Measurements from ENCODE around the gene MAPK8. TPM values are rescaled to one million over a fixed set of nuclear protein-coding genes. Genes with fewer than 3 reads are reported as not detected.

MAPK8 gene
- total RNA-seq, 4 donors from 2014 or later, result 29.7 to 126 (median 67.8) TPM

DNA sequence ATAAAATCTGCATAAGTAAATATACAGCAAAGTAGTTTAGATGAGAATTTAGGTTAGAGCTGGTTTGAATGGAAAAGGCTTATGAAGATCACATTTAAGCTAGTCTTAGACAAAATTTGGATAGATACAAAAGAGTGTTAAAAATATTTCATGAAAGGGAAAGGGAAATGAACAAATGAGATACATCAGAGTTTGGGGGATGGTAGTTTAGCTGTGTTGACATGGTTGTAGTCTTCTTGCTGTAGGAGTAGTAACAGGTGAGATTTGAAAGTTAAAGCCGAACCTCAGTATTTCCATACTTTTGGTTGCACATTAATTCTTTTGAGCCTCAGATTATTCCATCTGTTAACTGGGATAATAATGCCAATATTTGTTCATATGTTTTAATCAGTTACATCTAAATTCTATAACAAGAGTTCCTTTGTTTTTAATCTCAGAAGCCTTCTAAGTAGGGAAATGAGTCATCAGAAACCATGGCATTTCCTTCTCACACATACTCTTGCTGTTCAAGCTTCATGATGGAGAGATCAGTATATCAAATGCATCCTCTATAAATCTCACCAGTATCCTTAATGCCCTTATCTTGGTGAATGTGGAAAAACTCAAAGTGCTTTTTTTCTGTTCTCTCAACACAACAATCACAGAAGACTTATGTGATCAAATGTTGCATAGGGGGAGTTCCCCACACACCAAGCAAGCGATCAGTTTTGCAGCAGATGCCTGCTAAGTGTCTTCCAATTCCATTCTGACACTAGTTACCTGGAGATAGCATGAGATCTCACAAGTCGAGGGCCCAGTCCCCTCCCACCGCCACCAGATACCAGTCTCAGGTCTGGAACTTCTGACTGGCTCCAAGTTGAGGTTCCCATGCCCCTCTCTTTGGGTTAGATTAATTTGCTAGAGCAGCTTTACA, 84.7 kb downstream of the MAPK8 start:
- H3K27me3 ChIP-seq, result no peaks in the 10 kb centered on the region
- no peak overlapping the region for H3K27ac ChIP-seq
- no peaks in the 10 kb centered on the region for H3K9me3 ChIP-seq
- no peak overlapping the region for H3K4me3 ChIP-seq
- H3K36me3 ChIP-seq, result no peaks in the 10 kb centered on the region
- intact Hi-C loops (cut with DNase I; ENCODE audit: low total_unique reads) (no loop called here), in situ Hi-C loops (cut with MboI; ENCODE audit: low pct_ligation_motif_present in 1 of 4, low pct_unique_long_range_greater_than_20kb in 1 of 4, low sequenced_read_pairs in 3 of 4) (no loop called here)
- 72 to 76% methylated on average over 4 of the region's 4 CpGs for WGBS, 2 donors (ENCODE audit: low coverage in 1 of 2)
- no peak for TF ChIP-seq POLR2AphosphoS5 (IDR thresholded peaks at IDR 0.05)
- no peak for TF ChIP-seq POLR2A (IDR thresholded peaks at IDR 0.05)
- TF ChIP-seq EP300 (IDR thresholded peaks at IDR 0.05; ENCODE audit: low read depth), result no peak
- TF ChIP-seq, protein P1, sequence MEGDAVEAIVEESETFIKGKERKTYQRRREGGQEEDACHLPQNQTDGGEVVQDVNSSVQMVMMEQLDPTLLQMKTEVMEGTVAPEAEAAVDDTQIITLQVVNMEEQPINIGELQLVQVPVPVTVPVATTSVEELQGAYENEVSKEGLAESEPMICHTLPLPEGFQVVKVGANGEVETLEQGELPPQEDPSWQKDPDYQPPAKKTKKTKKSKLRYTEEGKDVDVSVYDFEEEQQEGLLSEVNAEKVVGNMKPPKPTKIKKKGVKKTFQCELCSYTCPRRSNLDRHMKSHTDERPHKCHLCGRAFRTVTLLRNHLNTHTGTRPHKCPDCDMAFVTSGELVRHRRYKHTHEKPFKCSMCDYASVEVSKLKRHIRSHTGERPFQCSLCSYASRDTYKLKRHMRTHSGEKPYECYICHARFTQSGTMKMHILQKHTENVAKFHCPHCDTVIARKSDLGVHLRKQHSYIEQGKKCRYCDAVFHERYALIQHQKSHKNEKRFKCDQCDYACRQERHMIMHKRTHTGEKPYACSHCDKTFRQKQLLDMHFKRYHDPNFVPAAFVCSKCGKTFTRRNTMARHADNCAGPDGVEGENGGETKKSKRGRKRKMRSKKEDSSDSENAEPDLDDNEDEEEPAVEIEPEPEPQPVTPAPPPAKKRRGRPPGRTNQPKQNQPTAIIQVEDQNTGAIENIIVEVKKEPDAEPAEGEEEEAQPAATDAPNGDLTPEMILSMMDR (IDR thresholded peaks at IDR 0.05), result no peak
- DNase-seq, result no peak
- H3K4me1 ChIP-seq, result peaks cover 11 to 25% (median 15%) of the 10 kb centered on the region in 4 donors

DNA sequence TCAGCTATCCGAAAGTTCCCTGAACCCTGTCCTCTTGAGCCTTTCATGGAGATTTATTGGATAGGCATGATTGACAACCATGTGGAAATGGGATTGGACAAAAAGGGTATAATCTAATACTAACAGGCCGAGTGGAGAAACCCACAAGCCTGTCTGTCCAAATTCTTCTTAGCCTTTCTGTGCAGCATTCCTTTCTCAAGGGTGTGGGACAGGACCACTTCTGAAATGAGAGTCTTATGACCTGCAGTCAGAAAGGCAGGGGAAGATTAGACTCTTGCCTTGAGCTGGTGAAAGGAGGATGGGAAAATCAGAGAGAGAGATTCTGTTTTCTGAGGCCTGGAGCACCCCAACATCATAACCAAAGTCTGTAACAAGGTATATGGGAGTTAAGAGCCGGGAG, 85.5 kb downstream of the MAPK8 start:
- Histone ChIP-seq H3K4me1 (peaks cover 11 to 25% (median 15%) of the 10 kb centered on the region in 4 donors), H3K9me3 (no peaks in the 10 kb centered on the region), H3K4me3 (no peak overlapping the region), H3K27ac (no peak overlapping the region), H3K27me3 (no peaks in the 10 kb centered on the region), H3K36me3 (no peaks in the 10 kb centered on the region)
- intact Hi-C loops (cut with DNase I; ENCODE audit: low total_unique reads), result no loop called here
- no peak for TF ChIP-seq POLR2A (IDR thresholded peaks at IDR 0.05)
- no peak for TF ChIP-seq POLR2AphosphoS5 (IDR thresholded peaks at IDR 0.05)
- TF ChIP-seq, protein P1 (IDR thresholded peaks at IDR 0.05), result no peak
- no peak for TF ChIP-seq EP300 (IDR thresholded peaks at IDR 0.05; ENCODE audit: low read depth)
- DNase-seq, result no peak
- in situ Hi-C loops (cut with MboI; ENCODE audit: low pct_ligation_motif_present in 1 of 4, low pct_unique_long_range_greater_than_20kb in 1 of 4, low sequenced_read_pairs in 3 of 4), result no loop called here
- WGBS, 2 donors (ENCODE audit: low coverage in 1 of 2), result 95 to 100% methylated on average over 2 to 3 of the region's 3 CpGs

DNA sequence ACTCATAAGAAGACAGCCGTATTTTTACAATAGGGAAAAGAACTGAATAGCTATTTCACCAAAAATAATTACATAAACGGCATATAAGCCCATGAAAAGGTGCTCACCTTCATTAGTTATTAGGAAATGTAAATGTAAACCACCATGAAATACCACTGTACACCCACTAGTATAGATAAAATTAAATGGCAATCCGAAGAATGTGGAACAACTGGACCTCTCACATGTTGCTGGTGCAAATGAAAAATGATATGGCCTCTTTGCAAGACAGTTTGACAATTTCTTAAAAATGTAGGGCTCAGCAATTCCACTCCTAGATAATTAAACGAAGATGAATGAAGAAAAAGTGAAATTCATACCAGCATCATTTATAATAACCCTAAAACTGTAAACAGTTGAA, 91.8 kb downstream of the MAPK8 start:
- DNase-seq, result no peak
- H3K4me3 ChIP-seq, result no peak overlapping the region
- in situ Hi-C loops (cut with MboI; ENCODE audit: low pct_ligation_motif_present in 1 of 4, low pct_unique_long_range_greater_than_20kb in 1 of 4, low sequenced_read_pairs in 3 of 4) (no loop called here), intact Hi-C loops (cut with DNase I; ENCODE audit: low total_unique reads) (no loop called here)
- 90 to 91% methylated on average over 4 of the region's 4 CpGs for WGBS, 2 donors (ENCODE audit: low coverage in 1 of 2)
- no peaks in the 10 kb centered on the region for H3K36me3 ChIP-seq
- no peak overlapping the region for H3K27ac ChIP-seq
- no peaks in the 10 kb centered on the region for H3K9me3 ChIP-seq
- peaks cover 0 to 14% (median 7%) of the 10 kb centered on the region in 4 donors for H3K4me1 ChIP-seq
- no peaks in the 10 kb centered on the region for H3K27me3 ChIP-seq
- TF ChIP-seq POLR2A (IDR thresholded peaks at IDR 0.05), result no peak
- TF ChIP-seq EP300 (IDR thresholded peaks at IDR 0.05; ENCODE audit: low read depth), result no peak
- TF ChIP-seq POLR2AphosphoS5 (IDR thresholded peaks at IDR 0.05), result no peak
- TF ChIP-seq, protein P1 (IDR thresholded peaks at IDR 0.05), result no peak

DNA sequence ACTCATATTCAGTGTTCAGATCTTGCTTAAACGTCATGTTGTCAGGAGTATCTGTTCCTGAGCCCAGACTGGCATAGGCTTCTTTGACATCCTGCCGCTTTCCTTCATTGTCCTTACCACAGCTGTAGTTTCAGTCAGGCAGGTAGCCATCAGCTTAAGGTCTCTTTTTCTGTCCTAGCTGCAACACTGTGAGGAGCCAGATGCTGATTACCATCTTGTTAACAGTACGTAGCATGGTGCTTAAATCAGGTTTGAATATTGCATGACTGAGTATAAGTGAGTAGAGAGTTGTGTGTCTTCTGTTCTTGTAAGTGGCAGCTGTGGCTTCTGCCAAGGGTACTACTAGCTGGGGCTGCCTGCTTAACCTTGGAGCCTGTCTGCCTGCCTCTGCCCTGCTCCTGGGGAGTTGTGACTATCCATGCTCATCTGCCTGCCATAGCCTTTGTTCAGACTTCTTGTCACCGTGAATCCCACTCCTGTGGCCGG, 92.6 kb downstream of the MAPK8 start:
- TF ChIP-seq, protein P1 (IDR thresholded peaks at IDR 0.05), result no peak
- TF ChIP-seq POLR2AphosphoS5 (IDR thresholded peaks at IDR 0.05), result no peak
- no peak for TF ChIP-seq POLR2A (IDR thresholded peaks at IDR 0.05)
- no peak for TF ChIP-seq EP300 (IDR thresholded peaks at IDR 0.05; ENCODE audit: low read depth)
- WGBS, 2 donors (ENCODE audit: low coverage in 1 of 2), result 80 to 92% methylated on average over 5 of the region's 5 CpGs
- Histone ChIP-seq H3K36me3 (no peaks in the 10 kb centered on the region), H3K9me3 (no peaks in the 10 kb centered on the region), H3K4me3 (no peak overlapping the region), H3K27ac (no peak overlapping the region), H3K27me3 (no peaks in the 10 kb centered on the region), H3K4me1 (peaks cover 0 to 14% (median 7%) of the 10 kb centered on the region in 4 donors)
- in situ Hi-C loops (cut with MboI; ENCODE audit: low pct_ligation_motif_present in 1 of 4, low pct_unique_long_range_greater_than_20kb in 1 of 4, low sequenced_read_pairs in 3 of 4) (no loop called here), intact Hi-C loops (cut with DNase I; ENCODE audit: low total_unique reads) (no loop called here)
- no peak for DNase-seq

Data from transverse colon (tissue), 4 donors.